ENCODE measurements around the gene NIPAL3. TPM values are rescaled to one million over a fixed set of nuclear protein-coding genes. Genes with fewer than 3 reads are reported as not detected.

Gene NIPAL3
- total and polyA plus RNA-seq, 2 donors (not counting 3 experiments of a cell fraction or from before 2014, with no cell fraction given): 15.5 to 16.0 TPM

- no TSS peak for BruUV-seq (replicated peaks)
Measured at GRCh38 chr1:24475700-24476099, 60.1 kb downstream of the NIPAL3 start.

More at GRCh38 chr1:24475700-24476099, 60.1 kb downstream of the NIPAL3 start:
- no peaks in the 10 kb centered on the region for H3K79me2 ChIP-seq (ENCODE audit: control insufficient read depth, insufficient read depth, low read length)
- H3K4me3 ChIP-seq (replicated peaks in 1 of 3; ENCODE audit: insufficient read depth in 1 of 3, low read depth in 1 of 3, low read length in 3 of 3): no peak overlapping the region
- no peak for TF ChIP-seq MAX (IDR thresholded peaks at IDR 0.05; ENCODE audit: insufficient read depth, insufficient read length)
- no peak for TF ChIP-seq CTCF (IDR thresholded peaks at IDR 0.05; ENCODE audit: extremely low read depth in 1 of 2, insufficient read depth in 1 of 2, low read depth in 1 of 2, low read length in 2 of 2)
- TF ChIP-seq EZH2 (IDR thresholded peaks at IDR 0.05; ENCODE audit: borderline replicate concordance, low read depth, low read length, severe bottlenecking): no peak
- TF ChIP-seq FOS (IDR thresholded peaks at IDR 0.05; ENCODE audit: borderline replicate concordance, insufficient read depth, low read length): no peak
- no peak for TF ChIP-seq POLR2AphosphoS5 (IDR thresholded peaks at IDR 0.05; ENCODE audit: insufficient read depth, low read depth, low read length)
- no peak for TF ChIP-seq MYC (IDR thresholded peaks at IDR 0.05; ENCODE audit: low read depth, low read length)
- TF ChIP-seq JUN (IDR thresholded peaks at IDR 0.05; ENCODE audit: borderline replicate concordance, insufficient read depth, insufficient read length, low read depth): no peak
- TF ChIP-seq POLR2A (IDR thresholded peaks at IDR 0.05; ENCODE audit: low read depth, low read length): no peak
- no peak for TF ChIP-seq GATA2 (IDR thresholded peaks at IDR 0.05; ENCODE audit: insufficient read depth, insufficient read length, low read depth, low read length)
- ChIA-PET CTCF (interaction anchor here (1.6 kb wide), 1 partner anchor 9 kb away, joined by 5 read pairs; no protein-coding TSS in a partner anchor), POLR2A (interaction anchor here (0.7 kb wide), 1 partner anchor 12 kb away, joined by 6 read pairs; no protein-coding TSS in a partner anchor)
- H3K4me1 ChIP-seq (ENCODE audit: control insufficient read depth, extremely low read depth, insufficient read depth, low read length): no peaks in the 10 kb centered on the region
- intact Hi-C loops (cut with micrococcal nuclease): no loop called here
- no peaks in the 10 kb centered on the region for H3K27me3 ChIP-seq (ENCODE audit: control insufficient read depth in 2 of 2, insufficient read depth in 2 of 2, low read length in 2 of 2)
- H3K36me3 ChIP-seq (ENCODE audit: control insufficient read depth in 2 of 2, extremely low read depth in 1 of 2, insufficient read depth in 2 of 2, low read length in 2 of 2): no peaks in the 10 kb centered on the region
- FAIRE-seq (no peak), DNase-seq (ENCODE audit: low read depth, low spot score) (no peak)
- no peak overlapping the region for H3K9ac ChIP-seq (replicated peaks; ENCODE audit: extremely low read depth, insufficient read depth, low read length)
- no peak overlapping the region for H3K4me2 ChIP-seq (ENCODE audit: insufficient read depth, low read length)
- H3K9me3 ChIP-seq (replicated peaks; ENCODE audit: control insufficient read depth, insufficient read depth, low read length): no peaks in the 10 kb centered on the region
- no peaks in the 10 kb centered on the region for H4K20me1 ChIP-seq (replicated peaks; ENCODE audit: control insufficient read depth, extremely low read depth, insufficient read depth, low read length)
- H2AFZ ChIP-seq (ENCODE audit: low read depth, low read length): no peak overlapping the region
- dilution Hi-C loops (cut with MboI; ENCODE audit: extremely low pct_ligation_motif_present, low sequenced_read_pairs): no loop called here
- H3K27ac ChIP-seq (ENCODE audit: insufficient read depth, low read depth, low read length): no peak overlapping the region
- H3K9me1 ChIP-seq (replicated peaks; ENCODE audit: control insufficient read depth, extremely low read depth, insufficient read depth, low read length): no peaks in the 10 kb centered on the region
